CD4-positive, alpha-beta T cell treated with Interleukin-17A for 4 hours (primary cell): Measurements from ENCODE around the gene PXMP4.

ENCODE experiments used
- DNase-seq: peaks from one replicate; pipeline ENCODE4 v3.0.0-alpha.2; 2020; ENCODE audit warnings: mixed read lengths

The PXMP4 gene

DNA sequence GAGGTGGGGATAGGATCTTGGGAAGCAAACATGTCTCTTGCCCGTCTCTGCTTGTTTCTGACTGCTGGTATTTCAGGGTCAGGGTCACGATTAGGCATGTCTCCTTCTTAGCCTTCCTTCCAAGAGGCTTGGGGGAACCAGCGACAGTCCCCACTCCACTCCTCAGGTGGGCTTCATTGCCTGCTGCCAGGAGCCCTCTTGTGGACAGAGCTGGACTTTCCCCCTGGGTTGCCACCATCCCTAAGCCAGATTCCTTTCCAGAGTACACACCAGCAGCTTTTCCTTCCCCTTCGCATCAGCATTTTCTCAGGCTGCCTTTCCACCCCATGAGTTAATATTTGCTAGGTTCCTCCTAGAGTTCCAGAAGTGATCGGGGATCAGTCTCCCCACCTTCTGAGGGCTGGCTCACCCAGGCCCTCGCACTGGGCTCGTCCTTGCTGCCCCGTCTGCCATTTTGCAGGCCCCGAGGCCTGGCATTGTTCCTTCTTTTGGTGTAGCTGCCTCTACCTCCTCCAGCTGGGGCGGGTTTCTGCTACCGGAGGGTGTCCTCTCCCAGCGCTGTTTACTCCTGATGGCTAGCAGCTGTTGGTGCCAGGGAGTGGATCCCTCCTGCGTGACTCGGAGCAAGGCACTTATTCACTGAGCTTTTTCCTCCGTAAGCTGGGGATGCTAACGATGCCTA, 66.8 kb downstream of the PXMP4 start:
- peak; percentile 63 for DNase-seq
